GM23248 (cell line): ENCODE measurements around the gene EML1. TPM values are rescaled to one million over a fixed set of nuclear protein-coding genes. Genes with fewer than 3 reads are reported as not detected.

Experiments
- DNase-seq: peaks from one replicate; pipeline ENCODE4 v3.0.0-alpha.2; 2015
- H2AFZ ChIP-seq: fragments of 200-600 bp; sonication (generic); 2 replicates; pipeline ENCODE4 v1.6.1; 2016; ENCODE audit warnings: antibody characterized with exemption
- H3F3A ChIP-seq: fragments of 200-600 bp; sonication (generic); 2 replicates; pipeline ENCODE4 v1.6.1; 2016; ENCODE audit warnings: mild to moderate bottlenecking, antibody characterized with exemption, mixed run types; ENCODE audit not compliant: insufficient read depth
- H3K27ac ChIP-seq: fragments of 200-600 bp; sonication (generic); 2 replicates; pipeline ENCODE4 v1.5.1; 2016; ENCODE audit warnings: mild to moderate bottlenecking
- H3K27me3 ChIP-seq: fragments of 200-600 bp; sonication (generic); replicated peaks from 2 replicates; pipeline ENCODE4 v1.6.1; 2016; ENCODE audit warnings: mild to moderate bottlenecking; ENCODE audit not compliant: insufficient read depth
- H3K36me3 ChIP-seq: fragments of 200-600 bp; sonication (generic); 2 replicates; pipeline ENCODE4 v1.6.1; 2016; ENCODE audit warnings: low read depth, mild to moderate bottlenecking
- H3K4me1 ChIP-seq: fragments of 200-600 bp; sonication (generic); 2 replicates; pipeline ENCODE4 v1.6.1; 2016; ENCODE audit warnings: mild to moderate bottlenecking; ENCODE audit not compliant: insufficient read depth
- H3K4me2 ChIP-seq: fragments of 200-600 bp; sonication (generic); one replicate; pipeline ENCODE4 v1.6.1; 2016; ENCODE audit warnings: mild to moderate bottlenecking; ENCODE audit not compliant: unreplicated experiment
- H3K4me3 ChIP-seq: fragments of 200-600 bp; sonication (generic); 2 replicates; pipeline ENCODE4 v1.5.1; 2016; ENCODE audit warnings: mild to moderate bottlenecking
- H3K79me2 ChIP-seq: fragments of 200-600 bp; sonication (generic); 2 replicates; pipeline ENCODE4 v1.6.1; 2016; ENCODE audit warnings: mild to moderate bottlenecking; ENCODE audit not compliant: insufficient read depth
- H3K9ac ChIP-seq: fragments of 200-600 bp; sonication (generic); 2 replicates; pipeline ENCODE4 v1.6.1; 2016; ENCODE audit warnings: mild to moderate bottlenecking
- H3K9me2 ChIP-seq: fragments of 200-600 bp; sonication (generic); 2 replicates; pipeline ENCODE4 v1.6.1; 2016; ENCODE audit warnings: mixed run types, mild to moderate bottlenecking, moderate library complexity; ENCODE audit not compliant: insufficient read depth
- H3K9me3 ChIP-seq: fragments of 200-600 bp; sonication (generic); one replicate; pipeline ENCODE4 v1.6.1; 2017; ENCODE audit warnings: low read depth
- H4K20me1 ChIP-seq: fragments of 200-600 bp; sonication (generic); 2 replicates; pipeline ENCODE4 v1.6.0; 2016; ENCODE audit not compliant: insufficient read depth
- EZH2 ChIP-seq: fragments of 200-600 bp; sonication (generic); IDR thresholded peaks from 2 replicates; pipeline ENCODE4 v1.6.1; 2018; ENCODE audit warnings: antibody characterized with exemption, mild to moderate bottlenecking; ENCODE audit not compliant: insufficient read depth, poor library complexity, severe bottlenecking
- EZH2phosphoT487 ChIP-seq: fragments of 200-600 bp; sonication (generic); IDR thresholded peaks from 2 replicates; pipeline ENCODE4 v1.6.1; 2018; ENCODE audit warnings: antibody characterized with exemption, moderate library complexity, mild to moderate bottlenecking, low read depth; ENCODE audit not compliant: insufficient read depth
- WGBS, 2 experiments: methylation state at CpG; one replicate each; pipeline ENCODE4 v1.1.6; 2015 to 2017; ENCODE audit warnings: low lambda C conversion rate in 2 of 2, low coverage in 1 of 2; ENCODE audit errors: missing lambda C conversion rate in 2 of 2; 5-methylcytosine and 5-hydroxymethylcytosine counted together
- in situ Hi-C: fragments of 300-500 bp; cut with MboI; formaldehyde crosslinking; loops from 2 replicates; pipeline ENCODE4 v1.15.0; 2020
- polyA plus RNA-seq: library from polyadenylated mRNA; unstranded; fragments of >200 nt; fragmentation: Nextera tagmentation; extraction: Ambion mirVana; gene quantifications from 2 replicates; pipeline ENCODE4 v1.2.1, GENCODE V29; 2016
- total RNA-seq: library from RNA; depleted of rRNA; stranded (reverse); fragments of >200 nt; shearing (Covaris generic); gene quantifications from 2 replicates; pipeline ENCODE4 v1.2.3, GENCODE V29; 2014

The EML1 gene
- total and polyA plus RNA-seq, 2 experiments from 2014 or later = 14.8 to 17.9 TPM

DNA sequence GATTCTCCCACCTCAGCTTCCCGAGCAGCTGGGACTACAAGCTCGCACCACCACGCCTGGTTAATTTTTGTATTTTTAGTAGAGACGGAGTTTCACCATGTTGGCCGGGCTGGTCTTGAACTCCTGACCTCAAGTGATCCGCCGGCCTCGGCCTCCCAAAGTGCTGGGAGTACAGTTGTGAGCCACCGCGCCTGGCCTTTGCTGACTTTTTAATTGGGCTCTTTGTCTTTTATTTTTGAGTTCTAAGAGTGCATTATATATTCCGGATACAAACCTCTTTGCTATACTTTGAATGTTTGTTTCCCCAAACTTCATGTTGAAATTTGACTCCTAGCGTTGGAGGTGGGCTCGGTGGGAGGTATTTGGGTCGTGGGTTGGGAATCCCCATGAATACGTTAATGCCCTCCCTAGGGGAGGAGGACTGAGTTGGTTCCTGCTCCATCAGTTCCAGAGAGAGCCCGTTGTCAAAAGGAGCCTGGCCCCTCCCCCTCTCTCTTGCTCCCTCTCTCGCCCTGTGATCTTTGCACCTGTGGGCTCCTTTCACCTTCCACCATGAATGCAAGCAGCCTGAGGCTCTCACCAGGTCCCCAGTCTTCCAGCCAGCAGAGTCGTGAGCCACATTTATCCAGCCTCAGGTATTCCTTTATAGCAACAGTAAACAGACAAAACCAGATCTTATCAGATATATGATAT, 168.8 kb downstream of the EML1 start:
- Histone ChIP-seq H3K79me2 (no peaks in the 10 kb centered on the region), H3K4me1 (no peaks in the 10 kb centered on the region), H3K9me3 (no peaks in the 10 kb centered on the region), H3K9me2 (no peaks in the 10 kb centered on the region), H2AFZ (no peak overlapping the region), H3K9ac (no peak overlapping the region), H3K27ac (no peak overlapping the region), H3K27me3 (peaks cover 3% of the 10 kb centered on the region; the same call in 1 of the 2 replicates), H3K4me3 (no peak overlapping the region), H4K20me1 (no peaks in the 10 kb centered on the region), H3K4me2 (no peak overlapping the region), H3F3A (no peaks in the 10 kb centered on the region), H3K36me3 (no peaks in the 10 kb centered on the region)
- no peak for DNase-seq
- in situ Hi-C loops = no loop called here
- 40 to 48% methylated on average over 18 of the region's 18 CpGs for WGBS, 2 experiments
- TF ChIP-seq EZH2 (no peak), EZH2phosphoT487 (no peak)

DNA sequence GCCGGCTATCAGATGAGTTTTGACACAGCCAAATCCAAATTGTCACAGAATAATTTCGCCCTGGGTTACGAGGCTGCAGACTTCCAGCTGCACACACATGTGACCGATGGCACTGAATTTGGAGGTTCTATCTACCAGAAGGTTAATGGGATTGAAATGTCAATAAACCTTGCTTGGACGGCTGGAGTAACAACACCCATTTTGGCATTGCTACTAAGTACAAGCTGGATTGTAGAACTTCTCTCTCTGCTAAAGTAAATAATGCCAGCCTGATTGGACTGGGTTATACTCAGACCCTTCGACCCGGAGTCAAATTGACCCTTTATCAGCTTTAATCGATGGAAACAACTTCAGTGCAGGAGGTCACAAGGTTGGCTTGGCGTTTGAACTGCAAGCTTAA, 171.8 kb downstream of the EML1 start:
- Histone ChIP-seq H3K9me2 (no peaks in the 10 kb centered on the region), H3K79me2 (no peaks in the 10 kb centered on the region), H3K4me2 (no peak overlapping the region), H3K4me1 (peaks cover 18% of the 10 kb centered on the region), H3F3A (peaks cover 22% of the 10 kb centered on the region), H3K36me3 (no peaks in the 10 kb centered on the region), H3K27ac (no peak overlapping the region), H4K20me1 (no peaks in the 10 kb centered on the region), H3K4me3 (no peak overlapping the region), H3K9ac (no peak overlapping the region), H3K27me3 (peaks cover 3% of the 10 kb centered on the region; the same call in 1 of the 2 replicates), H2AFZ (no peak overlapping the region), H3K9me3 (no peaks in the 10 kb centered on the region)
- in situ Hi-C loops = no loop called here
- DNase-seq = no peak
- no peak for TF ChIP-seq EZH2
- TF ChIP-seq EZH2phosphoT487 = no peak
- WGBS, 2 experiments = 91 to 96% methylated on average over 9 of the region's 9 CpGs

DNA sequence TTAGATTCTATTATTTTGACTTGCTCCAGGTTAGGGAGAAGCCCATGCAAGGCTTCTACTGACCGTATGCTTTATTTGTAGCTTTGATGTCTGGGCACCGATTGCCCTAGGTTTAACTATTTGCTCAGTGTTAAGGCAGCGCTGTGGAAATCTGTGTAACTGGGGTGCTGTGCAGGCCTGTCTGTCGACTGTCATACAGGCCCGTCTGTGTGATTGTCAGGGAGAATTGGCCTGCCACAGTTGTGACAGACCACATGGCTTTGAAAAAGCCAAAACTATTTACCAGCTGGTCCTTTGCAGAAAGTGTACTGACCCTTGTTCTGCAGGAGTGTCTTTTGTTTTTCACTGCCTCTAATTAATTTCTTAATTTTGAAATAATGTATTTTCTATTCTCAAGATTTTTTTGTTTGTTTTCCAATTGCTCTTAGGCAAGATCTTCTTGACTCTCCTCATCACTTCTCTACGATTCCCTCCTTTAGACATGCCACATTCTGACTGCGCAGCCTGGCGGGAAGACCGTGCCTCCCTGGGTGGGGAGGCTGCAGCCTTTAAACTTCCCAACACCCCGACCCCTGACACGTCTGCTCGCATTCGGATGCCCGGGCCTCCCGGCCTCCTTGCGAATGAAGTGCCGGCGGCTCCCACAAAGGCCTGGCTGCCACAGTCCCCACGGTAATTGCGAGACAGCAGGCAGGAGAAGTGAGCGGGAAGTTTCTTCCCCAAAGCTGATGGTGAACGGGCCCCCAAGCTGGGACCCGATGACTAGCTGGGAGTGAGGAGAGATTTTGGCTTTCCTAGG, 173.0 kb downstream of the EML1 start:
- H3K9me2 ChIP-seq = no peaks in the 10 kb centered on the region

DNA sequence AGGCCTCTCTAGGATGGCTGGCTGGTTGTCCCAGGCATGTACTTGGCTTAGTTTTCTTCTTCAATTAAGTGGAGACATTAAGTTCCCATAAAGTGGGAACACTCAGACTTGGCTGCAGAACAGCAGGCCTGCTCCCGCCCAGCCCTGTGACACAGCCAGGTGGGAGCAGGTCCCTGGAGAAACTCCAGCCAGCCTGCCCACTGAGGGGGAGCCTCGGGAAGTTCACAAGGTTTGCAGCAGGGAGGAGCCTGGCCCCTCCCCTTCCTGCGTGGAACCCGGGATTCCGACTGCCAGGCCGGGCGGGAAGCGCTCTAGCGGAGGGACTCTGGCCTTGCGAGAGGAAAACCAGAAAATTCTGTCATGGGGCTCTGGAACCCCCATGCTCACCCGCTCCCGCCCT, 173.7 kb downstream of the EML1 start:
- 79 to 83% methylated on average over 12 of the region's 12 CpGs for WGBS, 2 experiments
- no peak overlapping the region for H3K9ac ChIP-seq

More for the DNA sequence above, 173.0 kb downstream of the EML1 start:
- in situ Hi-C loops = no loop called here
- no peak overlapping the region for H3K4me3 ChIP-seq
- no peak for DNase-seq
- H3K27me3 ChIP-seq = no peaks in the 10 kb centered on the region
- no peaks in the 10 kb centered on the region for H4K20me1 ChIP-seq
- H2AFZ ChIP-seq = no peak overlapping the region
- H3K9ac ChIP-seq = no peak overlapping the region
- TF ChIP-seq EZH2phosphoT487 (no peak), EZH2 (no peak)
- no peaks in the 10 kb centered on the region for H3K79me2 ChIP-seq
- WGBS, 2 experiments = 92 to 93% methylated on average over 23 of the region's 23 CpGs
- no peak overlapping the region for H3K27ac ChIP-seq
- H3K4me2 ChIP-seq = no peak overlapping the region
- H3K9me3 ChIP-seq = no peaks in the 10 kb centered on the region
- H3K4me1 ChIP-seq = peaks cover 18% of the 10 kb centered on the region
- peaks cover 26% of the 10 kb centered on the region for H3F3A ChIP-seq
- H3K36me3 ChIP-seq = no peaks in the 10 kb centered on the region

More for the DNA sequence above, 173.7 kb downstream of the EML1 start:
- Histone ChIP-seq H3K36me3 (no peaks in the 10 kb centered on the region), H3K4me2 (no peak overlapping the region), H3F3A (peaks cover 26% of the 10 kb centered on the region), H3K27ac (no peak overlapping the region), H3K4me3 (no peak overlapping the region), H3K4me1 (peaks cover 18% of the 10 kb centered on the region), H3K9me2 (no peaks in the 10 kb centered on the region), H2AFZ (no peak overlapping the region), H3K79me2 (no peaks in the 10 kb centered on the region), H3K27me3 (no peaks in the 10 kb centered on the region), H4K20me1 (no peaks in the 10 kb centered on the region), H3K9me3 (no peaks in the 10 kb centered on the region)
- TF ChIP-seq EZH2phosphoT487 (no peak), EZH2 (no peak)
- in situ Hi-C loops = no loop called here
- DNase-seq = no peak
